HepG2 (cell line): ENCODE results near the gene CAMK2G. TPM values are rescaled to one million over a fixed set of nuclear protein-coding genes. Genes with fewer than 3 reads are reported as not detected.

Experiments used
- CBX2 ChIP-seq, 2 experiments: fragments of 200-600 bp in 1 of 2; sonication (generic); formaldehyde crosslinking in 1 of 2; IDR thresholded peaks; 2 replicates each; pipeline versions ENCODE4 v1.7.0 to v1.8.1; 2018 to 2022; ENCODE audit warnings: low read depth in 2 of 2, low read length in 1 of 2, mild to moderate bottlenecking in 1 of 2, missing genetic modification reagents in 1 of 2
- RBM39 ChIP-seq: fragments of 200-400 bp; formaldehyde crosslinking; IDR thresholded peaks from one replicate; pipeline ENCODE4 v1.6.1; 2018; ENCODE audit warnings: antibody characterized with exemption, mild to moderate bottlenecking, low read depth, low read length; ENCODE audit not compliant: poor library complexity, severe bottlenecking
- ZNF431 ChIP-seq: sonication (generic); formaldehyde crosslinking; IDR thresholded peaks from 2 replicates; pipeline ENCODE4 v1.9.0; 2022; ENCODE audit warnings: missing genetic modification reagents, low read depth, mild to moderate bottlenecking, borderline replicate concordance
- polyA plus RNA-seq, 8 experiments: library from polyadenylated mRNA; depleted of rRNA in 3 of 8; stranded (reverse) in 7 of 8; unstranded in 1 of 8; fragments of >200 nt; fragmentation: Illumina TruSeq in 4 of 8; extraction: Trizol in 4 of 8; gene quantifications; 2 replicates each; pipeline versions ENCODE4 v1.2.1 to v1.2.3, GENCODE V29; 2011 to 2016; ENCODE audit warnings: low read depth in 4 of 8, missing spikeins in 1 of 8, mixed read lengths in 1 of 8; ENCODE audit not compliant: insufficient read depth in 1 of 8
- total RNA-seq, 5 experiments: library from RNA; depleted of rRNA; stranded (reverse); fragments of >200 nt; fragmentation: Illumina TruSeq; extraction: Trizol; gene quantifications; 2 replicates each; pipeline ENCODE4 v1.2.3, GENCODE V29; 2016; ENCODE audit warnings: low read depth in 1 of 5
- TF ChIP-seq, protein P1 (sequence below): sonication (generic); formaldehyde crosslinking; IDR thresholded peaks from one replicate; pipeline ENCODE4 v1.5.1; 2020; ENCODE audit warnings: mild to moderate bottlenecking, missing genetic modification reagents; ENCODE audit errors: not compliant biosample characterization

The CAMK2G gene
- total and polyA plus RNA-seq, 2 of the 13 experiments (the other 11 are each of a cell fraction or from before 2014, with no cell fraction given) = 15.9 to 18.8 TPM

GRCh38 chr10:73781879-73782748, 92.2 kb downstream of the CAMK2G start, which contains the start of gene CHCHD1 (continued):
- TF ChIP-seq, protein P1, sequence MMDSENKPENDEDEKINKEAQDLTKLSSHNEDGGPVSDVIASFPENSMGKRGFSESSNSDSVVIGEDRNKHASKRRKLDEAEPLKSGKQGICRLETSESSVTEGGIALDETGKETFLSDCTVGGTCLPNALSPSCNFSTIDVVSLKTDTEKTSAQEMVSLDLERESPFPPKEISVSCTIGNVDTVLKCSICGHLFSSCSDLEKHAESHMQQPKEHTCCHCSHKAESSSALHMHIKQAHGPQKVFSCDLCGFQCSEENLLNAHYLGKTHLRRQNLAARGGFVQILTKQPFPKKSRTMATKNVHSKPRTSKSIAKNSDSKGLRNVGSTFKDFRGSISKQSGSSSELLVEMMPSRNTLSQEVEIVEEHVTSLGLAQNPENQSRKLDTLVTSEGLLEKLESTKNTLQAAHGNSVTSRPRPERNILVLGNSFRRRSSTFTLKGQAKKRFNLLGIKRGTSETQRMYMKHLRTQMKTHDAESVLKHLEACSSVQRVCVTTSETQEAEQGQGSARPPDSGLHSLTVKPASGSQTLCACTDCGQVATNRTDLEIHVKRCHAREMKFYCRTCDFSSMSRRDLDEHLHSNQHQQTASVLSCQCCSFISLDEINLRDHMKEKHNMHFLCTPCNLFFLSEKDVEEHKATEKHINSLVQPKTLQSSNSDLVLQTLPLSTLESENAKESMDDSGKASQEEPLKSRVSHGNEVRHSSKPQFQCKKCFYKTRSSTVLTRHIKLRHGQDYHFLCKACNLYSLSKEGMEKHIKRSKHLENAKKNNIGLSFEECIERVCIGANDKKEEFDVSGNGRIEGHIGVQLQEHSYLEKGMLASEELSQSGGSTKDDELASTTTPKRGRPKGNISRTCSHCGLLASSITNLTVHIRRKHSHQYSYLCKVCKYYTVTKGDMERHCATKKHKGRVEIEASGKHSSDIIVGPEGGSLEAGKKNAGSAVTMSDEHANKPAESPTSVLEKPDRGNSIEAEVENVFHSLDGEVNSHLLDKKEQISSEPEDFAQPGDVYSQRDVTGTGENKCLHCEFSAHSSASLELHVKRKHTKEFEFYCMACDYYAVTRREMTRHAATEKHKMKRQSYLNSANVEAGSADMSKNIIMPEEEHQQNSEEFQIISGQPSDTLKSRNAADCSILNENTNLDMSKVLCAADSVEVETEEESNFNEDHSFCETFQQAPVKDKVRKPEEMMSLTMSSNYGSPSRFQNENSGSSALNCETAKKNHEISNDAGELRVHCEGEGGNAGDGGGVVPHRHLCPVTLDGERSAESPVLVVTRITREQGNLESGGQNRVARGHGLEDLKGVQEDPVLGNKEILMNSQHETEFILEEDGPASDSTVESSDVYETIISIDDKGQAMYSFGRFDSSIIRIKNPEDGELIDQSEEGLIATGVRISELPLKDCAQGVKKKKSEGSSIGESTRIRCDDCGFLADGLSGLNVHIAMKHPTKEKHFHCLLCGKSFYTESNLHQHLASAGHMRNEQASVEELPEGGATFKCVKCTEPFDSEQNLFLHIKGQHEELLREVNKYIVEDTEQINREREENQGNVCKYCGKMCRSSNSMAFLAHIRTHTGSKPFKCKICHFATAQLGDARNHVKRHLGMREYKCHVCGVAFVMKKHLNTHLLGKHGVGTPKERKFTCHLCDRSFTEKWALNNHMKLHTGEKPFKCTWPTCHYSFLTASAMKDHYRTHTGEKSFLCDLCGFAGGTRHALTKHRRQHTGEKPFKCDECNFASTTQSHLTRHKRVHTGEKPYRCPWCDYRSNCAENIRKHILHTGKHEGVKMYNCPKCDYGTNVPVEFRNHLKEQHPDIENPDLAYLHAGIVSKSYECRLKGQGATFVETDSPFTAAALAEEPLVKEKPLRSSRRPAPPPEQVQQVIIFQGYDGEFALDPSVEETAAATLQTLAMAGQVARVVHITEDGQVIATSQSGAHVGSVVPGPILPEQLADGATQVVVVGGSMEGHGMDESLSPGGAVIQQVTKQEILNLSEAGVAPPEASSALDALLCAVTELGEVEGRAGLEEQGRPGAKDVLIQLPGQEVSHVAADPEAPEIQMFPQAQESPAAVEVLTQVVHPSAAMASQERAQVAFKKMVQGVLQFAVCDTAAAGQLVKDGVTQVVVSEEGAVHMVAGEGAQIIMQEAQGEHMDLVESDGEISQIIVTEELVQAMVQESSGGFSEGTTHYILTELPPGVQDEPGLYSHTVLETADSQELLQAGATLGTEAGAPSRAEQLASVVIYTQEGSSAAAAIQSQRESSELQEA (CRISPR knock-in tag) = peak; percentile 82
- TF ChIP-seq RBM39 = no peak
- no peak for TF ChIP-seq CBX2 (IDR thresholded peaks at IDR 0.05; ENCODE audit: low read depth, low read length)
- no peak for TF ChIP-seq CBX2 (CRISPR knock-in tag; IDR thresholded peaks at IDR 0.05; ENCODE audit: low read depth)
- no peak; the same call in 1 of the 2 replicates for TF ChIP-seq ZNF431 (CRISPR knock-in tag)
